Measurements from ENCODE around the gene NT5C1B. TPM values are rescaled to one million over a fixed set of nuclear protein-coding genes. Genes with fewer than 3 reads are reported as not detected.

Gene NT5C1B
- total RNA-seq, 1 donor from 2014 or later: not detected

GRCh38 chr2:18559531-18560030, 29.8 kb downstream of the NT5C1B start:
- intact Hi-C loops (cut with micrococcal nuclease): loop anchor here (1.0 to 5.0 kb wide), 5 partner anchors 14 to 1343 kb away; partner anchors contain the start of gene TTC32

GRCh38 chr2:18558458-18558857, 30.9 kb downstream of the NT5C1B start:
- peaks cover 47% of the 10 kb centered on the region for H3K36me3 Mint-ChIP-seq (ENCODE audit: low read depth)
- no peak for DNase-seq (ENCODE audit: low spot score)
- H3K27me3 Mint-ChIP-seq (ENCODE audit: low read depth): no peaks in the 10 kb centered on the region
- H3K4me3 Mint-ChIP-seq (ENCODE audit: low read depth): no peak overlapping the region
- H3K9me3 Mint-ChIP-seq: no peaks in the 10 kb centered on the region
- H3K4me1 Mint-ChIP-seq (ENCODE audit: low read depth): peaks cover 31% of the 10 kb centered on the region
- no peak overlapping the region for H3K27ac Mint-ChIP-seq
- intact Hi-C loops (cut with micrococcal nuclease): no loop called here

More at GRCh38 chr2:18559531-18560030, 29.8 kb downstream of the NT5C1B start:
- Mint-ChIP-seq H3K4me3 (ENCODE audit: low read depth) (peak overlapping the region; percentile 88), H3K27me3 (ENCODE audit: low read depth) (no peaks in the 10 kb centered on the region), H3K4me1 (ENCODE audit: low read depth) (peaks cover 31% of the 10 kb centered on the region), H3K9me3 (peaks cover under 1% of the 10 kb centered on the region), H3K27ac (peak overlapping the region; percentile 90), H3K36me3 (ENCODE audit: low read depth) (peaks cover 41% of the 10 kb centered on the region)
- no peak for DNase-seq (ENCODE audit: low spot score)

DNA sequence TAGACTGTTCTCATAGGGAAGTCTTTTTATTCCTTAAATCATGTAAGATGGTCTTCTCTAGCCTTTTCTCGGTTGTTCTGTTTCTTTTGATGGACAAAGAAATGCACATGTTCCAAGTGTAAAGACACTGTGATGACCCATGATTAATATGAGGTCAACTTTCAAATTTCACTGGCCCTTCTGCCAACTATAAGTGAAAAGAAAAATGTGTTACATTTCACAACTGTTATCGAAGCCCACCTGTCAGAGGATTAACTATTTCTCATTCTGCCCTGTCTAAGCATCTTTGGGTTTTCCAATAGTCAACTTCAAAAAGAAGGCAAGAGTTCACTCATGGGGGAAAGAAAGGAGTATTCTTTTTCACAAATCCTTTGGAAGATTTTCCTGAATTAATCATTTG, 32.2 kb downstream of the NT5C1B start:
- peaks cover 37% of the 10 kb centered on the region for H3K4me1 Mint-ChIP-seq (ENCODE audit: low read depth)
- DNase-seq (ENCODE audit: low spot score): no peak
- H3K4me3 Mint-ChIP-seq (ENCODE audit: low read depth): no peak overlapping the region
- H3K36me3 Mint-ChIP-seq (ENCODE audit: low read depth): peaks cover 50% of the 10 kb centered on the region
- no peaks in the 10 kb centered on the region for H3K27me3 Mint-ChIP-seq (ENCODE audit: low read depth)
- H3K9me3 Mint-ChIP-seq: no peaks in the 10 kb centered on the region
- intact Hi-C loops (cut with micrococcal nuclease): no loop called here
- H3K27ac Mint-ChIP-seq: no peak overlapping the region

GRCh38 chr2:18552351-18553077, 36.9 kb downstream of the NT5C1B start:
- no peak overlapping the region for H3K27ac Mint-ChIP-seq
- DNase-seq (ENCODE audit: low spot score): no peak
- H3K4me3 Mint-ChIP-seq (ENCODE audit: low read depth): no peak overlapping the region
- peaks cover 30% of the 10 kb centered on the region for H3K4me1 Mint-ChIP-seq (ENCODE audit: low read depth)
- no peaks in the 10 kb centered on the region for H3K9me3 Mint-ChIP-seq
- peaks cover 48% of the 10 kb centered on the region for H3K36me3 Mint-ChIP-seq (ENCODE audit: low read depth)
- no peaks in the 10 kb centered on the region for H3K27me3 Mint-ChIP-seq (ENCODE audit: low read depth)
- intact Hi-C loops (cut with micrococcal nuclease): no loop called here

DNA sequence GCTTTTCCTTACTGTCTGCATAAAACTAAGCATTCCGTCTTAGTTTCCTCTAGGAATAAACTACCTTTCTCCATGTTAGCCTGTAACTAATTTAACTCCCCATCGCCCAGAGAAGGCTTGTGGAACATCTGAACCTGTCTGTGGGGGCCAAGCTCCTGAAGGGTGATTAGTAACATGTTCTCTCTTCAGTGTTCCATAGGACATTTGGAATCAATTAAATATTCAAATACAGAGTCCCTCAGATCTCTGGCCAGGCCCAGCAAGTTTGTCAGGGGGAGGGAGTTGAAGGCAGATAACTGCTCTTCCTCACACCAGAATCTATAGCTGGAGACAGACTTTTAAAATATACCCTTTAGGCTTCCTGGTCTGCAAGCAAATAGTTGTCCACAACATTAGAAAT, 37.7 kb downstream of the NT5C1B start:
- H3K27me3 Mint-ChIP-seq (ENCODE audit: low read depth): no peaks in the 10 kb centered on the region
- no peaks in the 10 kb centered on the region for H3K9me3 Mint-ChIP-seq
- no peak for DNase-seq (ENCODE audit: low spot score)
- H3K27ac Mint-ChIP-seq: no peak overlapping the region
- H3K4me1 Mint-ChIP-seq (ENCODE audit: low read depth): peaks cover 28% of the 10 kb centered on the region
- no peak overlapping the region for H3K4me3 Mint-ChIP-seq (ENCODE audit: low read depth)
- peaks cover 43% of the 10 kb centered on the region for H3K36me3 Mint-ChIP-seq (ENCODE audit: low read depth)
- intact Hi-C loops (cut with micrococcal nuclease): no loop called here

DNA sequence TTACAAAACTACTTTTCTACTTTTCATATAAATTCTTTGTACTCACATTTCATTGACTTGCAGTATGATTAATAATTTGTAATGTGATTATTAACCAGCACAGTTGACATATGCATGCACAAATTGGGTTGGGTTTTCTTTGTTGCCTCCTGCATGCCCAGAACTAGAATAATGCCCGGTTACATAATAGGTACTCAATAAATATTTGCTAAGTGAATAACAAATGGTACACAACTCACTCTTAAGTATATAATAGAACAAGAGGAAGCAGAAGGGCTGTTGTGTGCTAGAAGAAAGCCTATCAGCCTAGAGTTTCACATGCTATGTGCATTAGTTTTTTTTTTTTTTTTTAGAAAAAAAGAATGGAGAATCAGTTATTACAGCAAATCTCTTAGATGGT, 38.2 kb downstream of the NT5C1B start:
- intact Hi-C loops (cut with micrococcal nuclease): no loop called here
- Mint-ChIP-seq H3K4me1 (ENCODE audit: low read depth) (peaks cover 29% of the 10 kb centered on the region), H3K27me3 (ENCODE audit: low read depth) (no peaks in the 10 kb centered on the region), H3K4me3 (ENCODE audit: low read depth) (no peak overlapping the region), H3K9me3 (no peaks in the 10 kb centered on the region), H3K27ac (no peak overlapping the region), H3K36me3 (ENCODE audit: low read depth) (peaks cover 39% of the 10 kb centered on the region)
- DNase-seq (ENCODE audit: low spot score): no peak

DNA sequence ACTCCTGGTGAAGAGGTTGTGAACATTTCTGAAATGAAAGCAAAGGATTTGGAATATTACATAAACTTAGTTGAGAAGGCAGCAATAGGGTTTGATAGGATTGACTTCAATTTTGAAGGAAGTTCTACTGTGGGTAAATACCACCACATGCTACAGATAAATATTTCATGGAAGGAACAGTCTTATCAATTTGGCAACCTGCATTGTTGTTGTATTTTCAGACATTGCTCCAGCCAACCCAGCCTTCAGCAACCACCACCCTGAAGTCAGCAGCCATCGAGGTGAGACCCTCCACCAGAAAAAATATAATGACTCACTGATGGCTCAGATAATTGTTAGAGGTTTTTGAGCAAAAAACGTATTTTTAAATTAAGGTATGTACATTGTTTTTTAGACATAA, 38.9 kb downstream of the NT5C1B start:
- peaks cover 34% of the 10 kb centered on the region for H3K4me1 Mint-ChIP-seq (ENCODE audit: low read depth)
- no peaks in the 10 kb centered on the region for H3K9me3 Mint-ChIP-seq
- no peaks in the 10 kb centered on the region for H3K27me3 Mint-ChIP-seq (ENCODE audit: low read depth)
- no peak overlapping the region for H3K4me3 Mint-ChIP-seq (ENCODE audit: low read depth)
- no peak for DNase-seq (ENCODE audit: low spot score)
- no peak overlapping the region for H3K27ac Mint-ChIP-seq
- intact Hi-C loops (cut with micrococcal nuclease): no loop called here
- peaks cover 36% of the 10 kb centered on the region for H3K36me3 Mint-ChIP-seq (ENCODE audit: low read depth)

GRCh38 chr2:18549083-18549482, 40.3 kb downstream of the NT5C1B start:
- Mint-ChIP-seq H3K27me3 (ENCODE audit: low read depth) (no peaks in the 10 kb centered on the region), H3K4me3 (ENCODE audit: low read depth) (no peak overlapping the region), H3K9me3 (no peaks in the 10 kb centered on the region), H3K36me3 (ENCODE audit: low read depth) (peaks cover 26% of the 10 kb centered on the region), H3K27ac (no peak overlapping the region), H3K4me1 (ENCODE audit: low read depth) (peaks cover 37% of the 10 kb centered on the region)
- intact Hi-C loops (cut with micrococcal nuclease): loop anchor here (10.0 kb wide), 1 partner anchor 794 kb away; the partner anchor contains the start of genes GEN1 and SMC6
- DNase-seq (ENCODE audit: low spot score): no peak

- H3K4me3 Mint-ChIP-seq (ENCODE audit: low read depth): no peak overlapping the region
- H3K4me1 Mint-ChIP-seq (ENCODE audit: low read depth): peaks cover 37% of the 10 kb centered on the region
- no peaks in the 10 kb centered on the region for H3K27me3 Mint-ChIP-seq (ENCODE audit: low read depth)
- intact Hi-C loops (cut with micrococcal nuclease): loop anchor here (10.0 kb wide), 1 partner anchor 794 kb away; the partner anchor contains the start of genes GEN1 and SMC6
- no peak overlapping the region for H3K27ac Mint-ChIP-seq
- DNase-seq (ENCODE audit: low spot score): no peak
- peaks cover 24% of the 10 kb centered on the region for H3K36me3 Mint-ChIP-seq (ENCODE audit: low read depth)
- H3K9me3 Mint-ChIP-seq: no peaks in the 10 kb centered on the region
These were observed 40.7 kb downstream of the NT5C1B start for GRCh38 chr2:18548621-18549020.

- H3K4me1 Mint-ChIP-seq (ENCODE audit: low read depth): peaks cover 33% of the 10 kb centered on the region
- peak overlapping the region; percentile 76 for H3K27ac Mint-ChIP-seq
- intact Hi-C loops (cut with micrococcal nuclease): loop anchor here (10.0 kb wide), 1 partner anchor 792 kb away; the partner anchor contains the start of genes GEN1 and SMC6
These were observed 42.8 kb downstream of the NT5C1B start for GRCh38 chr2:18546567-18546966.

GRCh38 chr2:18545384-18545783, 44.0 kb downstream of the NT5C1B start:
- H3K4me1 Mint-ChIP-seq (ENCODE audit: low read depth): peaks cover 41% of the 10 kb centered on the region
- H3K36me3 Mint-ChIP-seq (ENCODE audit: low read depth): peaks cover 11% of the 10 kb centered on the region
- no peak overlapping the region for H3K4me3 Mint-ChIP-seq (ENCODE audit: low read depth)
- H3K27me3 Mint-ChIP-seq (ENCODE audit: low read depth): no peaks in the 10 kb centered on the region
- intact Hi-C loops (cut with micrococcal nuclease): loop anchor here (1.0 to 10.0 kb wide), 3 partner anchors 15 to 791 kb away; partner anchors contain the start of genes GEN1, RDH14 and SMC6
- H3K27ac Mint-ChIP-seq: peak overlapping the region; percentile 16
- DNase-seq (ENCODE audit: low spot score): no peak
- peaks cover 7% of the 10 kb centered on the region for H3K9me3 Mint-ChIP-seq

More at GRCh38 chr2:18546567-18546966, 42.8 kb downstream of the NT5C1B start:
- no peak for DNase-seq (ENCODE audit: low spot score)
- Mint-ChIP-seq H3K9me3 (no peaks in the 10 kb centered on the region), H3K27me3 (ENCODE audit: low read depth) (no peaks in the 10 kb centered on the region), H3K4me3 (ENCODE audit: low read depth) (no peak overlapping the region), H3K36me3 (ENCODE audit: low read depth) (peaks cover 14% of the 10 kb centered on the region)

GRCh38 chr2:18544171-18544570, 45.2 kb downstream of the NT5C1B start:
- Mint-ChIP-seq H3K36me3 (ENCODE audit: low read depth) (peaks cover under 1% of the 10 kb centered on the region), H3K4me1 (ENCODE audit: low read depth) (peaks cover 36% of the 10 kb centered on the region), H3K9me3 (peaks cover 7% of the 10 kb centered on the region), H3K4me3 (ENCODE audit: low read depth) (no peak overlapping the region), H3K27me3 (ENCODE audit: low read depth) (peaks cover 3% of the 10 kb centered on the region), H3K27ac (no peak overlapping the region)
- no peak for DNase-seq (ENCODE audit: low spot score)
- intact Hi-C loops (cut with micrococcal nuclease): loop anchor here (2.0 to 10.0 kb wide), 3 partner anchors 61 to 1358 kb away; partner anchors contain the start of genes GEN1, SMC6 and TTC32

- intact Hi-C loops (cut with micrococcal nuclease): loop anchor here (1.0 to 10.0 kb wide), 4 partner anchors 20 to 1361 kb away; partner anchors contain the start of genes GEN1, RDH14, SMC6 and TTC32
- no peak overlapping the region for H3K27ac Mint-ChIP-seq
- H3K4me1 Mint-ChIP-seq (ENCODE audit: low read depth): peaks cover 17% of the 10 kb centered on the region
- H3K9me3 Mint-ChIP-seq: peaks cover 7% of the 10 kb centered on the region
- no peak overlapping the region for H3K4me3 Mint-ChIP-seq (ENCODE audit: low read depth)
- H3K36me3 Mint-ChIP-seq (ENCODE audit: low read depth): no peaks in the 10 kb centered on the region
- H3K27me3 Mint-ChIP-seq (ENCODE audit: low read depth): peaks cover 3% of the 10 kb centered on the region
- DNase-seq (ENCODE audit: low spot score): no peak
These were observed 48.5 kb downstream of the NT5C1B start for GRCh38 chr2:18540872-18541271.
